ENCODE data around the gene P2RY13. TPM values are rescaled to one million over a fixed set of nuclear protein-coding genes. Genes with fewer than 3 reads are reported as not detected.

P2RY13 gene
- total RNA-seq: not detected in 2 replicates
- long read RNA-seq: 0 reads

GRCh38 chr3:151329363-151329762 is at the start of gene P2RY13:
P2RY13 (minus strand) TSS chr3:151329549; CDS start chr3:151329528, 21 bp downstream.
- H3K9me3 Mint-ChIP-seq (ENCODE audit: low read depth): no peaks in the 10 kb centered on the region
- no peak for DNase-seq (ENCODE audit: low spot score, unreplicated experiment)
- TF ChIP-seq, protein P1, sequence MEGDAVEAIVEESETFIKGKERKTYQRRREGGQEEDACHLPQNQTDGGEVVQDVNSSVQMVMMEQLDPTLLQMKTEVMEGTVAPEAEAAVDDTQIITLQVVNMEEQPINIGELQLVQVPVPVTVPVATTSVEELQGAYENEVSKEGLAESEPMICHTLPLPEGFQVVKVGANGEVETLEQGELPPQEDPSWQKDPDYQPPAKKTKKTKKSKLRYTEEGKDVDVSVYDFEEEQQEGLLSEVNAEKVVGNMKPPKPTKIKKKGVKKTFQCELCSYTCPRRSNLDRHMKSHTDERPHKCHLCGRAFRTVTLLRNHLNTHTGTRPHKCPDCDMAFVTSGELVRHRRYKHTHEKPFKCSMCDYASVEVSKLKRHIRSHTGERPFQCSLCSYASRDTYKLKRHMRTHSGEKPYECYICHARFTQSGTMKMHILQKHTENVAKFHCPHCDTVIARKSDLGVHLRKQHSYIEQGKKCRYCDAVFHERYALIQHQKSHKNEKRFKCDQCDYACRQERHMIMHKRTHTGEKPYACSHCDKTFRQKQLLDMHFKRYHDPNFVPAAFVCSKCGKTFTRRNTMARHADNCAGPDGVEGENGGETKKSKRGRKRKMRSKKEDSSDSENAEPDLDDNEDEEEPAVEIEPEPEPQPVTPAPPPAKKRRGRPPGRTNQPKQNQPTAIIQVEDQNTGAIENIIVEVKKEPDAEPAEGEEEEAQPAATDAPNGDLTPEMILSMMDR (IDR thresholded peaks at IDR 0.05; ENCODE audit: unreplicated experiment): no peak
- H3K27ac Mint-ChIP-seq: no peak within 1 kb of the TSS
- no peaks in the 10 kb centered on the region for H3K27me3 Mint-ChIP-seq
- H3K36me3 Mint-ChIP-seq (ENCODE audit: insufficient read depth): no peaks in the 10 kb centered on the region
- no peaks in the 10 kb centered on the region for H3K4me1 Mint-ChIP-seq (ENCODE audit: low read depth)
- H3K4me3 Mint-ChIP-seq (ENCODE audit: low read depth): no peak within 1 kb of the TSS

DNA sequence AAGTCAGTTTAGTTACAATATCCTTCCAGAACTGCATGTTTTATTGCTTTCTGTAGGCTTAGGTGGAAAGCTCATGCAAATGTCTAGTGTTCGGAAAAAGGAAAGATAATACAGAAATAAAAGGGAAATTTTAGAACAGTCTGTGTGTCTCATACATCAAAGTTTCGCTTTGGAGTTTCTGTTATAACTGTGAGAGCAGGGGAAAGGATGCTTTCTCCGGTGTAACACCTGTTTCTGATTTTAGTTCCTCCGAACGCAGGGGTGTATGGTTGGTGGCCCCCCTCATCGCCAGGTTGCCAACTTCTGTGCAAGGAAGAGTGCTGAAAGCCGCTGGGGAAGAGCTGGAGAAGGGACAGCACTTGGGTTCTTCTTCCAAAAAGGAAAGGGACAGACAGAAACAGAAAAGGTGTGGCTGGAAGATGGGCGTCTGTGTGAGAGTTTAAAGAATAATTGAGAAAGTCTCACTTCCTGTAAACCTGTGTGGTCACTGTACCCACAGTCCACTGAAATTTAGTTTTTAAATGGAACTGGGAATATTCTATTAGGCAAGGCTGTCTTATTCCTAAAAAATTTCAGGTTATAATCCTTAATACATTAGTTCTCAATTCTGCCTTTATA is 48.5 kb upstream of the P2RY13 start:
- H3K4me1 Mint-ChIP-seq (ENCODE audit: low read depth): no peaks in the 10 kb centered on the region
- H3K4me3 Mint-ChIP-seq (ENCODE audit: low read depth): no peak overlapping the region
- no peak overlapping the region for H3K27ac Mint-ChIP-seq
- no peak for DNase-seq (ENCODE audit: low spot score, unreplicated experiment)
- no peaks in the 10 kb centered on the region for H3K36me3 Mint-ChIP-seq (ENCODE audit: insufficient read depth)
- H3K9me3 Mint-ChIP-seq (ENCODE audit: low read depth): no peaks in the 10 kb centered on the region
- TF ChIP-seq, protein P1 (IDR thresholded peaks at IDR 0.05; ENCODE audit: unreplicated experiment): no peak
- no peaks in the 10 kb centered on the region for H3K27me3 Mint-ChIP-seq

- Mint-ChIP-seq H3K4me1 (ENCODE audit: low read depth) (peaks cover 4% of the 10 kb centered on the region), H3K4me3 (ENCODE audit: low read depth) (no peak overlapping the region), H3K27ac (no peak overlapping the region), H3K27me3 (no peaks in the 10 kb centered on the region), H3K36me3 (ENCODE audit: insufficient read depth) (no peaks in the 10 kb centered on the region), H3K9me3 (ENCODE audit: low read depth) (no peaks in the 10 kb centered on the region)
- TF ChIP-seq, protein P1 (IDR thresholded peaks at IDR 0.05; ENCODE audit: unreplicated experiment): no peak
- no peak for DNase-seq (ENCODE audit: low spot score, unreplicated experiment)
Observed at GRCh38 chr3:151372063-151372820, 42.9 kb upstream of the P2RY13 start.

DNA sequence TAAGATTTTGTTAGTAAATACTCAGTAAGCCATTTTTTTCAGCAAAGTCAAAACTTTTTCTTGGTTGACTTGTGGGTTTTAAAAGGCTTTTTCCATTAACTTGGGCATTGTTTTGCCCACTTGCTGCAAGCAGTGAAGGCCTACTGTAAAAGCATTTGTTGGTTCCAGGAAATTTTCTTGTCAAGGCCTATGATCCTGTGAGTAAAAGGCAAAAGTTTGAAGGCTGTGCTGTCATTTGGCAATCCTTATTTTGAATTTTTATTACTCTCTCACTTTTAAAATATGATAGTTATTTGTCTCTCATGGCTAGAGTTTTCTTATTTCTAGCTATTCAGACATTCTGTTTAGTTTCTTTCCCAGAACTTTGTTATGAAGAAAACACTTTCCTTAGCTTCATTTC is 42.2 kb upstream of the P2RY13 start:
- H3K4me1 Mint-ChIP-seq (ENCODE audit: low read depth): peaks cover 5% of the 10 kb centered on the region
- H3K9me3 Mint-ChIP-seq (ENCODE audit: low read depth): no peaks in the 10 kb centered on the region
- no peak for DNase-seq (ENCODE audit: low spot score, unreplicated experiment)
- H3K27me3 Mint-ChIP-seq: no peaks in the 10 kb centered on the region
- no peak overlapping the region for H3K27ac Mint-ChIP-seq
- no peaks in the 10 kb centered on the region for H3K36me3 Mint-ChIP-seq (ENCODE audit: insufficient read depth)
- TF ChIP-seq, protein P1 (IDR thresholded peaks at IDR 0.05; ENCODE audit: unreplicated experiment): no peak
- no peak overlapping the region for H3K4me3 Mint-ChIP-seq (ENCODE audit: low read depth)

GRCh38 chr3:151367448-151367847 is 38.1 kb upstream of the P2RY13 start:
- Mint-ChIP-seq H3K27ac (no peak overlapping the region), H3K9me3 (ENCODE audit: low read depth) (no peaks in the 10 kb centered on the region), H3K36me3 (ENCODE audit: insufficient read depth) (no peaks in the 10 kb centered on the region), H3K4me3 (ENCODE audit: low read depth) (no peak overlapping the region), H3K27me3 (no peaks in the 10 kb centered on the region), H3K4me1 (ENCODE audit: low read depth) (peaks cover 5% of the 10 kb centered on the region)
- TF ChIP-seq, protein P1 (IDR thresholded peaks at IDR 0.05; ENCODE audit: unreplicated experiment): no peak
- no peak for DNase-seq (ENCODE audit: low spot score, unreplicated experiment)

All from progenitor cell of endocrine pancreas (in vitro differentiated cells).